Tibial nerve (tissue), 3 donors: Measurements from ENCODE around the gene MAD2L2.

ENCODE experiments used
- POLR2A ChIP-seq, 2 donors: fragments of 450-650 bp; IDR thresholded peaks; one replicate each; pipeline ENCODE4 v1.6.1; 2017; ENCODE audit warnings: antibody characterized with exemption in 2 of 2, mild to moderate bottlenecking in 2 of 2, moderate library complexity in 2 of 2
- TF ChIP-seq, protein P1 (sequence below), 5 experiments: fragments of 200-600 bp in 3 of 5; fragments of 450-650 bp in 2 of 5; sonication (generic) in 3 of 5; IDR thresholded peaks; one replicate each; pipeline ENCODE4 v1.5.1; 2016 to 2019; ENCODE audit warnings: antibody characterized with exemption in 5 of 5, mild to moderate bottlenecking in 3 of 5, moderate library complexity in 2 of 5

DNA sequence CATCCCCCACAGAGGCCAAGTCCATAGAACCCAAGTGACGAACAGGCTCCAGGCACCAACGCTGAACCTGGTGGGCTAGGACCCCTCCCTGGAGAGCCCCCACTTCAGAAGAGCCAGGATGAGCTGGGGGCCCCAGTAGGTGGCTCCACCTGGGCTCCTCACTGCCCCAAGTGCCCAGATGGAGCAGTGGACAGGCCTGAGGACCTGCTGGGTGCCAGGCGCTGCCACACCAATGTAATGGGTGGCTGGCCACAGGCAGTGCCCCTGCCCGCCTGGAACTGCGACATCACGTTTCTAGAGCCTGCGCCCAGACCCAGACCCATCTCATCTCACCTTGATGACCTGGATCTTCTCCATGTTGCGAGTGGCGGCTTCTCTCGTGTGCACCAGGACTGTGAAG is 5.6 kb downstream of the MAD2L2 start:
- TF ChIP-seq, protein P1, sequence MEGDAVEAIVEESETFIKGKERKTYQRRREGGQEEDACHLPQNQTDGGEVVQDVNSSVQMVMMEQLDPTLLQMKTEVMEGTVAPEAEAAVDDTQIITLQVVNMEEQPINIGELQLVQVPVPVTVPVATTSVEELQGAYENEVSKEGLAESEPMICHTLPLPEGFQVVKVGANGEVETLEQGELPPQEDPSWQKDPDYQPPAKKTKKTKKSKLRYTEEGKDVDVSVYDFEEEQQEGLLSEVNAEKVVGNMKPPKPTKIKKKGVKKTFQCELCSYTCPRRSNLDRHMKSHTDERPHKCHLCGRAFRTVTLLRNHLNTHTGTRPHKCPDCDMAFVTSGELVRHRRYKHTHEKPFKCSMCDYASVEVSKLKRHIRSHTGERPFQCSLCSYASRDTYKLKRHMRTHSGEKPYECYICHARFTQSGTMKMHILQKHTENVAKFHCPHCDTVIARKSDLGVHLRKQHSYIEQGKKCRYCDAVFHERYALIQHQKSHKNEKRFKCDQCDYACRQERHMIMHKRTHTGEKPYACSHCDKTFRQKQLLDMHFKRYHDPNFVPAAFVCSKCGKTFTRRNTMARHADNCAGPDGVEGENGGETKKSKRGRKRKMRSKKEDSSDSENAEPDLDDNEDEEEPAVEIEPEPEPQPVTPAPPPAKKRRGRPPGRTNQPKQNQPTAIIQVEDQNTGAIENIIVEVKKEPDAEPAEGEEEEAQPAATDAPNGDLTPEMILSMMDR (IDR thresholded peaks at IDR 0.05) = no peak
- TF ChIP-seq POLR2A (IDR thresholded peaks at IDR 0.05) = no peak
